Right lobe of liver (tissue), 6 donors: Measurements from ENCODE around the gene BAAT. TPM values are rescaled to one million over a fixed set of nuclear protein-coding genes. Genes with fewer than 3 reads are reported as not detected.
A peak's percentile ranks its signal among the peaks of the same experiment; 100 is the strongest.

Source experiments
- ATAC-seq, 4 donors: fragments of 200-7000 bp; cut with Tn5 transposase; one replicate each; pipeline ENCODE4 v1.9.1; 2020; ENCODE audit warnings: mild to moderate bottlenecking in 4 of 4, moderate library complexity in 4 of 4
- DNase-seq, 3 donors: peaks; one replicate each; pipeline ENCODE4 v3.0.0-alpha.2; 2020
- H3K27ac ChIP-seq, 3 donors: fragments of 200-600 bp; one replicate each; pipeline ENCODE4 v1.8.0; 2022
- H3K27me3 ChIP-seq, 2 donors: fragments of 200-600 bp; one replicate each; pipeline ENCODE4 v1.8.0; 2022
- H3K36me3 ChIP-seq, 4 donors: fragments of 200-600 bp; sonication (generic) in 1 of 4; one replicate each; pipeline versions ENCODE4 v1.5.1 to v1.8.0; 2017 to 2022; ENCODE audit warnings: control low read depth in 1 of 4
- H3K4me1 ChIP-seq, 4 donors: fragments of 200-600 bp; sonication (generic) in 1 of 4; one replicate each; pipeline versions ENCODE4 v1.5.1 to v1.8.0; 2017 to 2022; ENCODE audit warnings: control low read depth in 1 of 4
- H3K4me3 ChIP-seq, 3 donors: fragments of 200-600 bp; one replicate each; pipeline ENCODE4 v1.8.0; 2022
- H3K9me3 ChIP-seq, 4 donors: fragments of 200-600 bp; sonication (generic) in 1 of 4; one replicate each; pipeline versions ENCODE4 v1.5.1 to v1.8.0; 2017 to 2022; ENCODE audit warnings: control low read depth in 1 of 4
- POLR2A ChIP-seq: fragments of 450-650 bp; IDR thresholded peaks from one replicate; pipeline ENCODE4 v1.6.1; 2017; ENCODE audit warnings: antibody characterized with exemption, mild to moderate bottlenecking
- WGBS: methylation state at CpG from one replicate; pipeline ENCODE4 v1.1.6; 2018; ENCODE audit warnings: low coverage, low lambda C conversion rate; ENCODE audit not compliant: insufficient coverage; ENCODE audit errors: missing lambda C conversion rate; 5-methylcytosine and 5-hydroxymethylcytosine counted together
- intact Hi-C, 2 donors: fragments of 100-400 bp; cut with DNase I; formaldehyde crosslinking; loops; one replicate each; pipeline versions ENCODE4 v1.11.2 to v1.14.1; 2022
- total RNA-seq, 6 experiments: library from RNA; depleted of rRNA in 2 of 6; stranded (reverse); fragments of >200 nt in 2 of 6; fragmentation: NEBNext Ultra II Directional in 3 of 6; extraction: Animal tissue kit (Norgen Biotek cat#: 25700) in 3 of 6; gene quantifications; one replicate each; pipeline versions ENCODE4 v1.1.0 to v1.2.4, GENCODE V29; 2016 to 2023
- TF ChIP-seq, protein P1 (sequence below), 4 donors: fragments of 200-600 bp in 3 of 4; fragments of 450-650 bp in 1 of 4; IDR thresholded peaks; one replicate each; pipeline versions ENCODE4 v1.5.1 to v1.8.0; 2016 to 2022; ENCODE audit warnings: antibody characterized with exemption in 4 of 4, mild to moderate bottlenecking in 2 of 4
- donor health status: DM: no; HTN: yes; CAD: no.
- donor health status: DM: no; HTN: no; CAD: no.
- donor health status: DM: no; HTN: no; CAD: no.
- donor health status: DM: no; HTN: yes; CAD: no.
- donor health status: DM: no; HTN: yes; CAD: no.

The BAAT gene
- total RNA-seq, 6 experiments from 2014 or later, result 223 to 648 (median 507) TPM

DNA sequence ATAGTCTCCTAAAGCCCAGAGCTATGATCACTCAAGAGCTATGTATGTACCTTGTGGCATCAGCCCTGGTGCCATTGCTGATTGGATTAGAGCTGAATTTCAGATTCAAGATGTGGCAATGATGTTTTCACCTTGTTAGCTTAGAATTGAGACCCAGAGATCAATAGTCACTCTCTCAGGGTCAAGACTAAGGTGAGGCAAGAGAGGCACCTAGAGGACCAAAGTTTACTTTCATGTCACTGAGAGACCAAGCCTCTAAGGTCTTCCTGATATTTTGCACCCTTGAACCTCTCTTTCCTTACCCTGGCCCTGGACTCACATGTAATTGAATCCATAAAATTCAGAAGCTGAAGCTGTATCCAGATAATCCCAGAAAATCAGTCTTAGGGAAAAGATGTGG, 42.8 kb downstream of the BAAT start:
- H3K27me3 ChIP-seq, result no peaks in the 10 kb centered on the region
- peak overlapping the region in 1 of 3 donors; percentile 39 for H3K27ac ChIP-seq
- ATAC-seq (peak in 3 of 4 donors; percentile 35 to 74 (median 36)), DNase-seq (no peak)
- peaks cover 0 to 10% (median 4%) of the 10 kb centered on the region in 4 donors for H3K4me1 ChIP-seq
- no peaks in the 10 kb centered on the region for H3K9me3 ChIP-seq
- H3K4me3 ChIP-seq, result no peak overlapping the region
- no peaks in the 10 kb centered on the region for H3K36me3 ChIP-seq
- TF ChIP-seq POLR2A, result no peak
- TF ChIP-seq, protein P1, sequence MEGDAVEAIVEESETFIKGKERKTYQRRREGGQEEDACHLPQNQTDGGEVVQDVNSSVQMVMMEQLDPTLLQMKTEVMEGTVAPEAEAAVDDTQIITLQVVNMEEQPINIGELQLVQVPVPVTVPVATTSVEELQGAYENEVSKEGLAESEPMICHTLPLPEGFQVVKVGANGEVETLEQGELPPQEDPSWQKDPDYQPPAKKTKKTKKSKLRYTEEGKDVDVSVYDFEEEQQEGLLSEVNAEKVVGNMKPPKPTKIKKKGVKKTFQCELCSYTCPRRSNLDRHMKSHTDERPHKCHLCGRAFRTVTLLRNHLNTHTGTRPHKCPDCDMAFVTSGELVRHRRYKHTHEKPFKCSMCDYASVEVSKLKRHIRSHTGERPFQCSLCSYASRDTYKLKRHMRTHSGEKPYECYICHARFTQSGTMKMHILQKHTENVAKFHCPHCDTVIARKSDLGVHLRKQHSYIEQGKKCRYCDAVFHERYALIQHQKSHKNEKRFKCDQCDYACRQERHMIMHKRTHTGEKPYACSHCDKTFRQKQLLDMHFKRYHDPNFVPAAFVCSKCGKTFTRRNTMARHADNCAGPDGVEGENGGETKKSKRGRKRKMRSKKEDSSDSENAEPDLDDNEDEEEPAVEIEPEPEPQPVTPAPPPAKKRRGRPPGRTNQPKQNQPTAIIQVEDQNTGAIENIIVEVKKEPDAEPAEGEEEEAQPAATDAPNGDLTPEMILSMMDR (IDR thresholded peaks at IDR 0.05), result peak in 1 of 4 donors; percentile 15
- intact Hi-C loops, result no loop called here

DNA sequence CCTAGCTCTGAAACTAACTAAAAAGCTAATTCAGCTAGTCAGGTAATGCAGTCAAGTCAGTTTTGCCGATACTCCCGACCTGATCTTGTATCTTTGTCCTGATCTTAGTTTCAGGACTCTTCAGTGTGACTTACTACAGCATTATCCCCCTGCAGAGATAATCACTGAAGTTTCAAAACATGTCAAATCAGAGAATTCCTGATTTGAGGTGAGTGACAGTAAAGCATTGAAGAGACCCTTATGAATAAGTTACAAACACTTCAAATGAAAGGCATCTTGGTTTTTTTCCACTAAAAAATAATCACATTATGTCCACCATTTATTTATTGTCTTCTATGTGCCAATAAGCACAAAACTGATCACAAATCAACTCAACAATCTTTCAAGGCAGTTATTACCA, 47.6 kb downstream of the BAAT start:
- Histone ChIP-seq H3K4me3 (no peak overlapping the region), H3K36me3 (no peaks in the 10 kb centered on the region), H3K27me3 (no peaks in the 10 kb centered on the region), H3K27ac (no peak overlapping the region), H3K9me3 (no peaks in the 10 kb centered on the region), H3K4me1 (peaks cover 0 to 23% (median 5%) of the 10 kb centered on the region in 4 donors)
- intact Hi-C loops, result no loop called here
- DNase-seq, result no peak
- ATAC-seq, result no peak
- WGBS, result 96% methylated on average over 2 of the region's 2 CpGs
- no peak for TF ChIP-seq POLR2A
- TF ChIP-seq, protein P1 (IDR thresholded peaks at IDR 0.05), result no peak

- Histone ChIP-seq H3K4me1 (peaks cover 0 to 22% (median 11%) of the 10 kb centered on the region in 4 donors), H3K4me3 (no peak overlapping the region), H3K36me3 (no peaks in the 10 kb centered on the region), H3K27me3 (no peaks in the 10 kb centered on the region), H3K9me3 (no peaks in the 10 kb centered on the region), H3K27ac (no peak overlapping the region)
- intact Hi-C loops, result no loop called here
- no peak for TF ChIP-seq POLR2A
- TF ChIP-seq, protein P1 (IDR thresholded peaks at IDR 0.05), result no peak
- DNase-seq (no peak), ATAC-seq (no peak)
These were observed 48.7 kb downstream of the BAAT start for GRCh38 chr9:101336091-101336490.

- TF ChIP-seq POLR2A, result no peak
- TF ChIP-seq, protein P1 (IDR thresholded peaks at IDR 0.05), result no peak
- 79% methylated on average over 9 of the region's 25 CpGs for WGBS
- no peaks in the 10 kb centered on the region for H3K36me3 ChIP-seq
- H3K27ac ChIP-seq, result peak overlapping the region in 1 of 3 donors; percentile 23
- DNase-seq, result peak in 1 of 3 donors; percentile 25
- no peaks in the 10 kb centered on the region for H3K9me3 ChIP-seq
- peaks cover 0 to 27% (median 13%) of the 10 kb centered on the region in 4 donors for H3K4me1 ChIP-seq
- no peaks in the 10 kb centered on the region for H3K27me3 ChIP-seq
- H3K4me3 ChIP-seq, result no peak overlapping the region
- intact Hi-C loops, result no loop called here
- peak; percentile 5 to 49 (median 22) for ATAC-seq
These were observed 50.7 kb downstream of the BAAT start for GRCh38 chr9:101333926-101334702.
